Measurements from ENCODE around the gene THAP7. TPM values are rescaled to one million over a fixed set of nuclear protein-coding genes. Genes with fewer than 3 reads are reported as not detected.

THAP7 gene
- total and polyA plus RNA-seq, 2 of the 13 experiments (the other 11 are each of a cell fraction or from before 2014, with no cell fraction given), result 13.0 to 25.5 TPM

- TF ChIP-seq HDAC1 (CRISPR knock-in tag; IDR thresholded peaks at IDR 0.05), result no peak
- no peak for TF ChIP-seq REXO4 (CRISPR knock-in tag; IDR thresholded peaks at IDR 0.05; ENCODE audit: borderline replicate concordance)
- TF ChIP-seq ZNF850 (CRISPR knock-in tag; conservative IDR thresholded peaks at IDR 0.05), result no peak
- TF ChIP-seq ZBTB14 (CRISPR knock-in tag; IDR thresholded peaks at IDR 0.05), result no peak
- no peak for TF ChIP-seq ZNF556 (CRISPR knock-in tag; IDR thresholded peaks at IDR 0.05; ENCODE audit: borderline replicate concordance)
- no peak for TF ChIP-seq TEF (CRISPR knock-in tag; IDR thresholded peaks at IDR 0.05)
- TF ChIP-seq ZNF484 (CRISPR knock-in tag; IDR thresholded peaks at IDR 0.05; ENCODE audit: borderline replicate concordance, low read depth), result no peak
- TF ChIP-seq ATF7 (IDR thresholded peaks at IDR 0.05), result no peak
- TF ChIP-seq ATF7 (CRISPR knock-in tag; IDR thresholded peaks at IDR 0.05), result no peak
Measured at GRCh38 chr22:20983081-20983771, 18.7 kb downstream of the THAP7 start (continued).

- Histone ChIP-seq H3K4me3 (replicated peaks in 1 of 3; ENCODE audit: insufficient read depth in 1 of 3, low read depth in 2 of 3, low read length in 3 of 3) (peak overlapping the region; percentile 67 to 98 (median 83)), H3K9me3 (ENCODE audit: low read length) (0 out of 2 replicates have a peak, but pooled peaks cover 4% of the 10 kb centered on the region), H3K27ac (ENCODE audit: extremely low read length, insufficient read depth, low read length) (peak overlapping the region; percentile 80), H3K79me2 (ENCODE audit: insufficient read depth, low read length) (peaks cover 11% of the 10 kb centered on the region), H3K4me2 (ENCODE audit: low read depth, low read length) (peak overlapping the region; percentile 97), H4K20me1 (ENCODE audit: insufficient read depth, low read length) (no peaks in the 10 kb centered on the region), H3K27me3 (ENCODE audit: control insufficient read depth in 1 of 2, insufficient read depth in 2 of 2, low read length in 2 of 2) (no peaks in the 10 kb centered on the region; a peak in 1 of 5 replicates), H3K9ac (ENCODE audit: insufficient read depth, low read depth, low read length) (peak overlapping the region; percentile 79), H3K36me3 (replicated peaks in 1 of 2; ENCODE audit: control insufficient read depth in 1 of 2, insufficient read depth in 2 of 2, low read length in 2 of 2) (peaks cover 0 to 8% of the 10 kb centered on the region in 2 experiments; a peak in 3 of 5 replicates), H2AFZ (ENCODE audit: low read length) (no peak overlapping the region), H3K4me1 (ENCODE audit: insufficient read depth, low read length) (peaks cover 39% of the 10 kb centered on the region)
- ChIA-PET CTCF (ENCODE audit: low intra/inter-chr PET ratio, low total read pairs) (interaction anchor here (1.7 kb wide), 1 partner anchor 20 kb away, joined by 7 read pairs; no protein-coding TSS in a partner anchor), POLR2A (interaction anchor here (0.6 to 4.3 kb wide), 23 partner anchors 9 to 205 kb away, joined by 3 to 45 read pairs (median 7); partner anchors contain the start of genes AIFM3, CRKL, P2RX6 and THAP7)
- DNase-seq (ENCODE audit: low spot score) (no peak), FAIRE-seq (no peak), ATAC-seq (peak; percentile 43)
- intact Hi-C loops (cut with micrococcal nuclease; ENCODE audit: unreplicated experiment), result no loop called here
- BruUV-seq (replicated peaks), result TSS peak; percentile 18
- in situ Hi-C loops (cut with HindIII; ENCODE audit: extremely low pct_ligation_motif_present, low pct_unique_long_range_greater_than_20kb), result no loop called here
- WGBS (ENCODE audit: low lambda C conversion rate), result 0% methylated on average over 10 of the region's 12 CpGs
- peak; percentile 50; the same call in 1 of the 2 replicates for TF ChIP-seq ZNF543 (CRISPR knock-in tag; IDR thresholded peaks at IDR 0.05)
- TF ChIP-seq SYNCRIP (IDR thresholded peaks at IDR 0.05; ENCODE audit: insufficient read depth, low read depth, low read length), result no peak
- TF ChIP-seq AHDC1 (CRISPR knock-in tag; IDR thresholded peaks at IDR 0.05; ENCODE audit: borderline replicate concordance), result 0 out of 2 replicates have a peak, but pooled peaks have one; percentile 24
- TF ChIP-seq ZNF484 (CRISPR knock-in tag; IDR thresholded peaks at IDR 0.05; ENCODE audit: borderline replicate concordance, low read depth), result no peak
- TF ChIP-seq JUN (CRISPR knock-in tag; IDR thresholded peaks at IDR 0.05), result no peak
- 0 out of 2 replicates have a peak, but pooled peaks have one; percentile 43 for TF ChIP-seq ZNF850 (CRISPR knock-in tag; conservative IDR thresholded peaks at IDR 0.05)
- peak; percentile 2; the same call in 1 of the 2 replicates for TF ChIP-seq ZFP82 (CRISPR knock-in tag; IDR thresholded peaks at IDR 0.05; ENCODE audit: borderline replicate concordance)
Measured at GRCh38 chr22:20982563-20982882, 19.4 kb downstream of the THAP7 start.
